GM19452 (cell line): ENCODE data around the gene STAM2.
"Not testable (repeated sequence)": the region's sequence is repeated elsewhere in the genome, so short reads cannot be mapped to it uniquely, and the experiment has no call there.

Experiments used
- ATAC-seq: cut with Tn5 transposase; IDR thresholded peaks from one replicate; pipeline ENCODE4 v1.9.1; 2021; ENCODE audit not compliant: unreplicated experiment

STAM2 gene

GRCh38 chr2:152114366-152114765 lies 61.2 kb downstream of the STAM2 start:
- ATAC-seq: no peak

- ATAC-seq: not testable (repeated sequence)
Observed at GRCh38 chr2:152107140-152107539, 68.4 kb downstream of the STAM2 start.

GRCh38 chr2:152106464-152106863 lies 69.1 kb downstream of the STAM2 start:
- no peak for ATAC-seq

- no peak for ATAC-seq
Observed at GRCh38 chr2:152103271-152103670, 72.3 kb downstream of the STAM2 start.

- ATAC-seq: no peak
Observed at GRCh38 chr2:152100961-152101360, 74.6 kb downstream of the STAM2 start.

- ATAC-seq: no peak
Observed at GRCh38 chr2:152099367-152100050, 76.1 kb downstream of the STAM2 start.

GRCh38 chr2:152098496-152099366 lies 76.8 kb downstream of the STAM2 start, which contains the start of gene CACNB4:
Gene CACNB4, minus strand, starts transcription at chr2:152099044.
- no peak for ATAC-seq

GRCh38 chr2:152097801-152098495 lies 77.6 kb downstream of the STAM2 start:
- ATAC-seq: no peak

- ATAC-seq: no peak
Observed at GRCh38 chr2:152097290-152097800, 78.2 kb downstream of the STAM2 start.

- no peak for ATAC-seq
Observed at GRCh38 chr2:152095146-152095545, 80.4 kb downstream of the STAM2 start.

- ATAC-seq: no peak
Observed at GRCh38 chr2:152094014-152094413, 81.5 kb downstream of the STAM2 start.

- ATAC-seq: no peak
Observed at GRCh38 chr2:152093464-152093863, 82.1 kb downstream of the STAM2 start.

- no peak for ATAC-seq
Observed at GRCh38 chr2:152092095-152092494, 83.5 kb downstream of the STAM2 start.

GRCh38 chr2:152090726-152091125 lies 84.8 kb downstream of the STAM2 start:
- not testable (repeated sequence) for ATAC-seq

- no peak for ATAC-seq
Observed at GRCh38 chr2:152089238-152089637, 86.3 kb downstream of the STAM2 start.

GRCh38 chr2:152088006-152088405 lies 87.6 kb downstream of the STAM2 start:
- no peak for ATAC-seq

- ATAC-seq: no peak
Observed at GRCh38 chr2:152086231-152086630, 89.3 kb downstream of the STAM2 start.

GRCh38 chr2:152084076-152084475 lies 91.5 kb downstream of the STAM2 start:
- ATAC-seq: no peak

GRCh38 chr2:152083202-152083875 lies 92.2 kb downstream of the STAM2 start:
- no peak for ATAC-seq

- ATAC-seq: peak; percentile 88
Observed at GRCh38 chr2:152078662-152079061, 96.9 kb downstream of the STAM2 start.

- ATAC-seq: no peak
Observed at GRCh38 chr2:152078023-152078422, 97.5 kb downstream of the STAM2 start.
